HepG2 (cell line): ENCODE results near the gene IPO5.

Experiments
- YEATS2 ChIP-seq: sonication (generic); formaldehyde crosslinking; IDR thresholded peaks from 2 replicates; pipeline ENCODE4 v1.4.0; 2020; ENCODE audit warnings: missing genetic modification reagents, borderline replicate concordance
- ZNF335 ChIP-seq: sonication (generic); formaldehyde crosslinking; IDR thresholded peaks from 2 replicates; pipeline ENCODE4 v1.4.0; 2020; ENCODE audit warnings: missing genetic modification reagents

DNA sequence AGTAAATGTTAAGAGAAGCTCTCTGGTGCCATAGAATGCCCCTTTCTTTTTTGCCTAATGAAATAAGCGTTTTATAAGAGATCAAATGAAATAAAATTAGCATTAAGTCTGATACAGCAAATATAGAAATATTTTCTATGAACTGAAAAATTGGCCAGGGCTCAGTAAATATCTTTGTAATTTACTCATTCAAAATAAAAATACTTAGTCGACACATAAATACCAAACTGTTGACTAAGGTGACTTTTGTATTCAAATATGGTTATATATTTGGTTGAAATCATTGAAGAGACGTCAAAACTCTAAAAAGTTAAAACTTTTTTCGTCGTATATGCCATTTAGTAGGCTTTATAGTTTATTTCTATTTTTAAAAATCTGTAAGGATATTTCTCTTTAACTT, 25.6 kb downstream of the IPO5 start:
- TF ChIP-seq ZNF335 (CRISPR knock-in tag) (no peak), YEATS2 (CRISPR knock-in tag) (no peak)
